HG03103 (cell line): ENCODE data around the gene MED15.

Source experiments
- ATAC-seq: cut with Tn5 transposase; IDR thresholded peaks from one replicate; pipeline ENCODE4 v1.9.1; 2021; ENCODE audit warnings: low read depth; ENCODE audit not compliant: unreplicated experiment

The MED15 gene

DNA sequence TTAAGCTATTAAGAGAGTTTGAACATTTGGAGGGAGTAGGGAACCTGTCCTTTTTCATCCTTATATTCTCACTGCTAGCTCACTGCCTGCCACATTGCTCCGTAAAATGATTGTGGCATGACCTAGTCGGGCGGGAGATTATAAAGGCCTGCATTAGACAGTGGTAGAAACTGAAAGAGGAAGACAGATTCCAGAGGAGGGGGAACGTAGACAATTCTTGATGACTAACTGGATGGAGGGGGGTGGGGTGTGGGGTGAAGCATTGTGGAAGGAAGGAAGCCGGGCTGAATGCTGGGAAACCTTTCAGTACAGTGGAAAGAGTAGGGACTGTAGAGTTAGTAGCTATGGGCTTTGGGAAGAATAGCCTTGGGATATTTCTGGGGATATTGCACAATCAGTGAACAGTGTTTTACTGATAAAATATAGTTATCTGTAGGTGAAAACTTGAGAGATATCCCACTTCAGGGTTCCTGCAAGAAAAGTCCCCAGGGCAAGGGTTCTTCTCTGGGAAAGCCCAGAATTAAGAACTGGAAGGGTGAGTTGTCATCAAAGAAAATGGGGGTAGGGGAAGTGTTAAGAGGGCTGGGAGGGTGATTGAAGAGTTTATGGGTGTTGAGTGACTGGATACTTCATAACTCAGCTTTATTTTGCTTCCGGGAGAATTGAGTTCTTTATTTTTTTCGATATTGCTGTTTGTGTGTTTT, 2.1 kb downstream of the MED15 start:
- ATAC-seq = no peak

DNA sequence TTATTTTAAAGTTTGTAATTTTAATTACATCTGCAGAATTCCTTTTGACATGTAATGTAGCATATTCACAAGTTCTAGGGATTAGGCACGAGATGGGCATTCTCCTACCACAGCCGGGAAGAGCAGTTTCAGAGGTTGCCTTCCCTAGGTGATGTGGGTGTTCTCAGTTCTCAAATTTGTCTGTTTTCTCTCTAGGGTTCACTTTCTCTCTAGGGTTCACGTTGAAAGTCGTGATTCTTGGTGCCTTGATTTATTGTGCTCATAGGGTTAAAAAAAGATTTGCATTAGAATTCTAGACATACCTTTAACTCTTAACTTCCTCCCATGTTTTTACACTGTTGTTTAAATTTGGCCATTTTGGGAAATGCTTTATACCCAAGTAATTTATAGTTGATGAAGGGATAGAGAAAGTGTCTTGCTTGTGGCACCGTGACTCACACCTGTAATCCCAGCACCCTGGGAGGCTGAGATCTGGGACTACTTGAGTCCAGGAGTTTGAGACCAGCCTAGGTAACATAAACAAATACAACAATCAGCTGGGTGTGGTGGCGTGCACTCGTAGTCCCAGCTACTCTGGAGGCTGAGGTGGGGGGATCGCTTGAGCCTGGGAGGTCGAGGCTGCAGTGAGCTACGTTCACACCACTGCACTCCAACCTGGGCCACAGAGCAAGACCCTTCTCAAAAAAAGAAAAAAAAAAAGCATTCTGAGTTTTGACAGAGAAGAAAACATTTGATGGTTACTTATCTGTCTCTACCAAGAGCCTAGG, 3.6 kb downstream of the MED15 start:
- no peak for ATAC-seq

- ATAC-seq = no peak
Observed at GRCh38 chr22:20511578-20512229, 4.3 kb downstream of the MED15 start.

GRCh38 chr22:20514658-20515406, 7.4 kb downstream of the MED15 start:
- no peak for ATAC-seq

- no peak for ATAC-seq
Observed at GRCh38 chr22:20516399-20516798, 9.0 kb downstream of the MED15 start.

GRCh38 chr22:20517422-20517821, 10.0 kb downstream of the MED15 start:
- ATAC-seq = no peak

GRCh38 chr22:20517841-20518592, 10.6 kb downstream of the MED15 start:
- ATAC-seq = no peak

GRCh38 chr22:20519558-20519957, 12.1 kb downstream of the MED15 start:
- ATAC-seq = no peak

- ATAC-seq = no peak
Observed at GRCh38 chr22:20520093-20520511, 12.7 kb downstream of the MED15 start.

DNA sequence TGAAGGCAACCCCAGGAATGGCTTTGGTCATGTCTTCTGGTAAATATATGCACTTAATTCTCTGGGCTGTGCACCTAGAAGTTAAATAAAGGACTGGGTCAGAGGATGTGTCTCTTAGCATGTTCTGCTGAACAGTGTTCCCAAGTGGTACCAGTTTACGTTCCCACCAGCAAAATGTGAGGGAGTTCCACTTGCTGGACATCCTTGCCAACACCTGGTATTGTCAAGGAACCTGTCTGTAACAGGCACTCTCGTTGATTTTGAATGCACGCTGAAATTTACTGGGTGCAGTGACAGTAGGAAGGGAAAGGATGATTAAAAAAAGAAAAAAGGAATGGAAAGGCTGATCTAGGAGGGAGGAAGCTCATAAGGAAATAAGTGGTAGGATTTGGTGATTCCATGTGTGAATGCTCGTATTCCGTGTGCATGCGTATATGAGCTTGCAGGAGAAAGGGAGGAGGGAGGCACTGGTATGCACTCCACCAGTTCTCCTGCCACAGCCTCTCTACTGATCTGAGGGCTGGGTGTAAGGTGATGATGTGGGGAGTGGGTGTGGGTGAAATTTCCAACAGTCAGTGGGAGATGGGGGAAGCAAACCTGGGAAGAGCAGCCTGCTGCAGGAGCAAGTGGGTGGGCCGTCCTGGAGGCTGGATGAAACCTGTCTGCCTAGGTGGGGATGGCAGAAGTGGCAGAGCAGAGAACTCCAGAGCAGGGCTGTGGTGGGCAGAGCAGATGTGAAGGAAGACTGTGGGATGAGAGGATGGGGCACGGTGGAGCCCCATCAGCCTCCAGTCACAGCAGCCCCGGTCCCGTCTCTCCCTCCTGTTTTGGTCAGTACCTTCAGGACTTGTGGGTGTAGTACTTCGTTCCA, 15.0 kb downstream of the MED15 start:
- no peak for ATAC-seq

DNA sequence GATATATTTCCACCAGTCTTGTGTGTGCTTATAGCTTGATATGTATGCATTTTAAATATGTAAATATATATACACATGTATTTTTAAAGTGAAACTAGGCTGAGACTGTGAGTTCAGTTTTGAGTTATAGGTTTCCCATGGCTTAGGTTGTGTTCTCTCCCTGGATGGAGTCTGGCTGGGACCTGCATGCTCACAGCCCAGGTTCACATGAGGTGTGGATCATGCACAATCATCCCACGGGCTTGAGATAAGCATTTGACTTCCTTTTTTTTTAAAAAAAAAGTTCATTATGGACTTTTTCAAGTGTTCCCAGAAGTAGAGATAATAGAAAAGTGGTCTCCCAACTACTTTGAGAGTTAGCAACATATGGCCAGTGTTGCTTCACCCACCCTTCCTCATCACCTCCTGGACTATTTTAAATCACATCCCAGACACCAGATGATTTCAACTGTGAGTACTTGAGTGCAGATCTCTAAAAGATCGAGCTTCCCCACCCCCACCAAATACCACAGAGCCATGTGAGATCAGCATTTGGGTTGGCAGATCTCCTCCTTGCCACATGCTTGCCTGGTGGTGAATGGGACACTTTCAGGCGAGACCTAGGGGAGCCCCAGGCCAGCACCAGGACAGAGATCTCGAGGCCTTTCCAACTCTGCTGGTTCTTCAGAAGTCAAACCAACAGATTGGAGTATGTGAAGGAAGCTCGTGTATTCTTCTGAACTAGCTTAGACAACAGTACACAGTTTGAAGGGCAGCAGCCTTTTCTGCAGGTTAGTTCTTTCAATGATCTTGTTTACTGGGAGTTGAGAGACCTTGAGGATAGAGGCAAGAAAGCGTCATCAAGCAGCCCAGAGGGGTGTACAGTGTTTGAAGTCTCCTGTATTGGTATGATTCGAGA, 15.9 kb downstream of the MED15 start:
- no peak for ATAC-seq

- no peak for ATAC-seq
Observed at GRCh38 chr22:20524004-20524481, 16.6 kb downstream of the MED15 start.

DNA sequence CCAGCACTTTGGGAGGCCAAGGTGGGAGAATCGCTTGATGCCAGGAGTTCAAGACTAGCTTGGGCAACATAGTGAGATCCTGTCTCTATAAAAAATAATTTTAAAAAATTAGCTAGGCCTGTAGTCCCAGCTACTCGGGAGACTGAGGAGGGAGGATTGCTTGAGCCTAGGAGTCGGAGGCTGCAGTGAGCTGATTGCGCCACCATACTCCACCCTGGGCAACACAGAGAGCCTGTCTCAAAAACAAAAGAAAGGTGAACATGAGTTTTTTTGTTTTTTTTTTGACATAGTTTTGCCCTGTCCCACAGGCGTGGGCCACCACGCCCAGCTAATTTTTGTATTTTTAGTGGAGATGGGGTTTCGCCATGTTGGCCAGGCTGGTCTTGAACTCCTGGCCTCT, 17.6 kb downstream of the MED15 start:
- ATAC-seq = no peak

DNA sequence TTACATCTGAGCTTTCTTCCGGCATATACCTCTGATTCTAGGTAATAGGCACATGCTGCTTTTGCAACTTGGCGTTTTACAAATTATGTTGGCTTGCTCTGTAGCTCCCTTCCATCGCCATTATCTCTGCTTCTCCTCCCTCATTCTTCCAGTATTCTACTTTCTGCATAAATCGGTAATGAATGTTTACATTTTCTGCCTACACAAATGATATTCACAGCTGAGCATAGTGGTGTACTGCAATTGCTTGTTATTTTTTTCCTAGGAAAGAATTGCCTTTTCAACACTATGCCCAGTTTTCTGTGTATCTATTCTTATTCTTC, 18.9 kb downstream of the MED15 start:
- no peak for ATAC-seq

GRCh38 chr22:20526628-20527355, 19.4 kb downstream of the MED15 start:
- no peak for ATAC-seq

DNA sequence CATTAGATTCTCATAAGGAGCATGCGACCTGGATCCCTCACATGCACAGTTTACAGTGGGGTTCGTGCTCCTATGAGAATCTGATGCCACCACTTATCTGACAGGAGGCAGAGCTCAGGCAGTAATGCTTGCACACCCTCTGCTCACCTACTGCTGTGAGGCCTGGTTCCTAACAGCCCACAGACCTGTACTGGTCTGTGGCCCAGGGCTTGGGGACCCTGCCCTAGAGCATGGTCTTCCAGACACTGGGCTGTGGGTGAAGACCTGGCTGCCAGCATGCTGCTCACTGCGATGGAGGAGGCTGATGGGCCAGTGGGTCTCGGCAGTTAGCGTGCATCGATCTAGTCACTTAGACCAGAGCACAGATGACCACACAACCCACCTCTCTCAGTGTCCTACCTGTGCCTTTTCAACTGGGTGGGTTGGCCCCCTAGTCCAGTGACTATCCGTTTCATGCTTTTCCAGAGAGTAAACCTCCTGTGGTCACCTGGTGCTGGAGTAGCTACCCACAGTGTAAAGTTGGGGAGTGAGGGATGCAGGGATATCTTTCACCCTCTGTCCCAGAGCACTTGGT, 21.1 kb downstream of the MED15 start:
- ATAC-seq = no peak
